ENCODE measurements around the gene VPS33B.
"Not testable (repeated sequence)": the region's sequence is repeated elsewhere in the genome, so short reads cannot be mapped to it uniquely, and the experiment has no call there.

Gene VPS33B

DNA sequence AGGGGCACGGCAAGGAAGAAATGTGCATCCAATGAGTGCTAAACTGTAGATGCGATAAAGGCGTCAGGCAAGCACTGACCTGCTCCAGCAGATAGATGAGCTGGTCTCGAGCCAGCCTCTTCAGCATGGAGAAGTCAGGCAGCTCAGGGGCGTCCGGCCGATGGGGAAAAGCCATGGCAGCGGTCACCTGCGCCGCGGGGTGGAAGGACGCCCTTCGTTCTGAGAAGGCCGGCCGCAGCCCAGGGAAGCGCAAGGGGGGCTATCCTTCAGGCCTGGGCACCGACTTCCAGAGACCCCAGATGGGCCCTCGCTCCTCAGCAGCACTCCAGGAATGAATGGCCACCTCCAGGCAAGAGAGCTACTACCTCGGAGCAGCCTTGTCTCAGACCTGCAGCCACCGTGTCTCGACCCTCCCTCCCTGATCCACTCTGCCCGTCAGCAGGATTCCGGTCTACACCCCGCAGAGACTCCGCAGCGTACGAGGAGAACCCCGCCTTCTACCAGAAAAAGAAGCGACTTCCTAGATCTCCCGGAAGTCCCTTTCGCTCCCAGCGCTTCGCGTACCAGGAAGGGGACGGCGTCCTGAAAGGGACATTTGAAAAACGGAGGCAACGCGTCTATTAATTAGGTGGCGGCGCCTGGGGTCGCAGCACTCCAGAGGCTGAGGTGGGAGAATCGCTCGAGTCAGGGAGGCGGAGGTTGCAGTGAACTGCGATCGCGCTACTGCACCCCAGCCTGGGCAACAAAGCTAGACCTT, at the start of gene VPS33B:
VPS33B (minus strand) TSS at position 520 of the 757 bp plus-strand sequence; CDS start at position 175, 345 bp downstream.
- peak; percentile 90 for DNase-seq

GRCh38 chr15:91072161-91072560, 49.8 kb upstream of the VPS33B start:
- DNase-seq: no peak

GRCh38 chr15:91070872-91071271, 48.5 kb upstream of the VPS33B start:
- DNase-seq: no peak

- DNase-seq: no peak
Observed at GRCh38 chr15:91068966-91069365, 46.6 kb upstream of the VPS33B start.

DNA sequence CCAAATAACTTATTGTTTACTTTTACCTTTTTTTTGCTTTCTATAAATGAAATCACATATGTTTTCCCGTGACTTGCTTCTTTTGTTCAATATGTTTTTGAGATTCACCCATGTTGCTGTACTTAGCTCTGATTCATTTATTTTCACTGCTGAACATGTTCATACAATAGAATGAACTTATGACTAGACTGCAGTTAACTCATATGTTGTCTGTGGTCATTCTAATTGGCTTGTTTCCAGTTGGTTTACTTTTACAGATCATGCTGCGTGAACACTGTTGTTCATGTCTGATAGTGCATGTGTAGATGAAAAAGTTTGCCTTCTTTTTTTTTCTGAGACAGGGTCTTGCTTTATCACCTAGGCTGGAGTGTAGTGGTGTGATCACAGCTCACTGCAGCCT, 46.0 kb upstream of the VPS33B start:
- no peak for DNase-seq

GRCh38 chr15:91067036-91067435, 44.6 kb upstream of the VPS33B start:
- DNase-seq: no peak

DNA sequence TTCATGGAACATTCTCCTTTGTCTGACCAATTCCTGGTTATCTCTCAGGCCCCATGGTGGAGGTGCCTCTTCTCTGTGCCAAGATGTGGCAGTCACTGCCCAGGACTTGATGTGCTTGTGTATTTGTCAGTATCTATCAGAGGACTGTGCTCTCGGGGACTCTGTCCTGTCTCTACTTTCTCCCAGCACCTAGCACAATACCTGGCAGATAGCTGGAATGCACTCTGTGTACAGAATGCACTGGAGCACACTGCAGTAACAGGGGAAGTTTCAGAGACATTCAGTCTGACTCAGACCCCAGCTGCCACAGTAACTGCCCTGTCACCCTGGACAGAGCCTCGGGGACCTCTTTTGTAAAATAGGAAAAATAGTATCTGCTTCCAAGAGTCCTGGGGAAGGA, 43.1 kb upstream of the VPS33B start:
- DNase-seq: no peak

DNA sequence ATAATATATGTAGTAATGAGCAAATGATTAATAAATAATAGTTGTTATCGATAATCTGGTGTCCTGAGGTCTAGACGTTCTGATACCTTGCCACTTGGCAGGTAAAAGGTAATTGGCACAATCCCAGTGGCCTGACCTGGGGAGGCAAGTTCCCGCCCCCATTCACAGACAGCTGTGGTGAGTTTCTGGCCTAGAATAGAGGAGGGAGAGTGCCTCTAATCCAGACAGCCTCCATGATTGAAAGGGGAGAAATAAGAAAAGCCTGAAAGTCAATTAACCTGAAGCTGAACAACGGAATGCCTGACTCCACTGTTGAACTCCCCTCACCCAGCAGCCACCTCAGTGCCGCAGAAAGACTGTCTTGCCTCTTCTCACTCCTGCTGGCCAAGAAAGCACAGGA, 39.6 kb upstream of the VPS33B start:
- no peak for DNase-seq

GRCh38 chr15:91061230-91061629, 38.8 kb upstream of the VPS33B start:
- no peak for DNase-seq

DNA sequence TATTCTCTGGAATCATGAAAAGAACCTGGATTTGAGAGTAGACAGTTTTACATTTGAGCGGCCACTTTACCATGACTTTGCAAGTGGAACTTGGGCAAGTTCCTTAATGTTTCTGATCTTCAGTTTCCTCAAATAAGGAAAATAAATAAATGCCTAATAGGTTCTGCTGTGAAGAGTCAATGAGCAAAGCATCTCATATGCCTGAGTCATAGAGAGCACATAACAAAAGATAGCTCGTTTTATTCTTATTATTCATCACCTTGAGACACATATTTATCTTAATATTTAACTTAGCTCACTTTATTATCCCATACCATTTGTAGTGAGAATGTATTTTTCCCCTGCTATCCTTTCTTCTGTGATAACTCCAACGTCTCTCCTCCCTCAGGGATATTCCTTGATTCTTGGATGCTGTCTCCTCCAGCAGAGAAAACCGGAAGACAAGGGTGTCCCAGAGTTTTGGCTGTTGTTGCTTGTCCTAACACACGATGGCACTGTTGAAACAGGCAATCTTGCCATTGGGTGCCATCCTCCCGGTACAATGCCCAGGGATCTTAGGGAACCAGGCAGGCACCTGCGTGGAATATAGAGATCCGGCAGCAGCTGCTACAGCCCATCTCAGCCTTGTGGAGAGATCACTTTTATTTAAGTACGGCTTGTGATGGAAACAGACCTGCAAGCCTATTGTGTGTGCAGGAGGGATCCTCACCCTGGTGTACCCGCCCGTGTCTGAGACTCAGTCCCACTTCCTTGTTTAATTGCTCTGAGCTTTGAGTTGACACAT, 33.3 kb upstream of the VPS33B start:
- peak; percentile 83 for DNase-seq

GRCh38 chr15:91054816-91055215, 32.4 kb upstream of the VPS33B start:
- no peak for DNase-seq

- DNase-seq: no peak
Observed at GRCh38 chr15:91051248-91051647, 28.9 kb upstream of the VPS33B start.

- DNase-seq: no peak
Observed at GRCh38 chr15:91050128-91050455, 27.7 kb upstream of the VPS33B start.

DNA sequence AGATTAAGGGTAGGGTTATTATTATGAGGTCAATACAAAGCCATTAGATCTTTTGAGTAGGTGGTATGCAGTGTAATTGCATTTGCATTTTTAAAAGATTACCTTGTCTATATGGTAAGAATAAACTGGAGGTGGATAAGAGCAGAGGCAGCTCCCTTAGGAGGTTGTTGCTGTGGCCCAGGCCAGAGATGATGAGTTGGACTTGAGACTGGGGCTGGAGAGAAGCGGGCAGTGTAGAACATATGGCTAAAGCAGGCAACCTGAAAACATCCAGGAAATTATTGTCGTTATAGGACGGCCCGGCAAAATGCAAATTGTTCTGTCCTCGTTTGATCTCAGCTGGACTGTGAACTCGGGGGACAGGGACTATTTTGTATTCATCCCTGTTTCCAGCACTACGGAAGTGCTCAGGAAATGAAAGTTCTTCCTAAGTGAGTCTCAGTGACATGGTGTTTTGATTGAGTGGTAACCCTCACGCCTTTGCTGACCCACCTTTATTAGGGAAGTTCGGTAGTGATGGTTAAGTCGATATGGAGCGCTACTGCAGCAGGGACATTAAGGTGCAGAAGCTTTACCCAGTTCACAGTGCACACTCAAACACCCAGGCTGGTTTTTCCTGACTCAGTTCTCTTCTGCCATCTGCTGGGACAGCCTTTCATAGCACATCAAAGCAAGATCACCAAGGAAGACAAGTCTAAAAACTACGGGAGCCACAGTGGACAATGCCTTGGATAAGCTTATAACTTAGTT, 27.2 kb upstream of the VPS33B start:
- peak; percentile 59 for DNase-seq

- no peak for DNase-seq
Observed at GRCh38 chr15:91047545-91048199, 25.3 kb upstream of the VPS33B start.

DNA sequence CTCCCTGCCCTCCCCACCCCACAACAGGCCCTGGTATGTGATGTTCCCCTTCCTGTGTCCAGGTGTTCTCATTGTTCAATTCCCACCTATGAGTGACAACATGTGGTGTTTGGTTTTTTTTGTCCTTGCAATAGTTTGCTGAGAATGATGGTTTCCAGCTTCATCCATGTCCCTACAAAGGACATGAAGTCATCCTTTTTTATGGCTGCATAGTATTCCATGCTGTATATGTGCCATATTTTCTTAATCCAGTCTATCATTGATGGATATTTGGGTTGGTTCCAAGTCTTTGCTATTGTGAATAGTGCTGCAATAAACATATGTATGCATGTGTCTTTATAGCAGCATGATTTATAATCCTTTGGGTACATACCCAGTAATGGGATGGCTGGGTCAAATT, 23.7 kb upstream of the VPS33B start:
- not testable (repeated sequence) for DNase-seq

DNA sequence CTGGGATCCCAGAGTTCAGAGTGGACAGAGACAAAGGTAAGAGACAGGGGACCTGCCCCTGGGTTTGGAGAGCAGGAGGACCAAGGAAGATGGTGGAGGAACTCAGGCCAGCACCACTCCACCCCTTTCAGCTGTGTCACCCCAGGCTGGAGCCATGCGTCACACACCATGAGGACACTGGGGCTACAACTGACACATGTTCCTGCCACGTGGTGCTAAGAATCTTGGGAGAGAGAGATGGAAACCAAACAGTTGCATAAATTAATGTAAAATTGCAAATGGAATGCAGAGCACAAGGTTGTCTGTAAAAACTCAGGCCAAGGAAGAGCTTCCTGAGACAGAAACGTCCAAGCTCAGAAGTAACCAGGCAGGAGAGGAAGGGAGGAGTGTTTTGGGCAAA, 22.7 kb upstream of the VPS33B start:
- DNase-seq: no peak

- DNase-seq: no peak
Observed at GRCh38 chr15:91043202-91043874, 20.9 kb upstream of the VPS33B start.

- DNase-seq: no peak
Observed at GRCh38 chr15:91040856-91041255, 18.5 kb upstream of the VPS33B start.

GRCh38 chr15:91039996-91040395, 17.6 kb upstream of the VPS33B start:
- DNase-seq: no peak

DNA sequence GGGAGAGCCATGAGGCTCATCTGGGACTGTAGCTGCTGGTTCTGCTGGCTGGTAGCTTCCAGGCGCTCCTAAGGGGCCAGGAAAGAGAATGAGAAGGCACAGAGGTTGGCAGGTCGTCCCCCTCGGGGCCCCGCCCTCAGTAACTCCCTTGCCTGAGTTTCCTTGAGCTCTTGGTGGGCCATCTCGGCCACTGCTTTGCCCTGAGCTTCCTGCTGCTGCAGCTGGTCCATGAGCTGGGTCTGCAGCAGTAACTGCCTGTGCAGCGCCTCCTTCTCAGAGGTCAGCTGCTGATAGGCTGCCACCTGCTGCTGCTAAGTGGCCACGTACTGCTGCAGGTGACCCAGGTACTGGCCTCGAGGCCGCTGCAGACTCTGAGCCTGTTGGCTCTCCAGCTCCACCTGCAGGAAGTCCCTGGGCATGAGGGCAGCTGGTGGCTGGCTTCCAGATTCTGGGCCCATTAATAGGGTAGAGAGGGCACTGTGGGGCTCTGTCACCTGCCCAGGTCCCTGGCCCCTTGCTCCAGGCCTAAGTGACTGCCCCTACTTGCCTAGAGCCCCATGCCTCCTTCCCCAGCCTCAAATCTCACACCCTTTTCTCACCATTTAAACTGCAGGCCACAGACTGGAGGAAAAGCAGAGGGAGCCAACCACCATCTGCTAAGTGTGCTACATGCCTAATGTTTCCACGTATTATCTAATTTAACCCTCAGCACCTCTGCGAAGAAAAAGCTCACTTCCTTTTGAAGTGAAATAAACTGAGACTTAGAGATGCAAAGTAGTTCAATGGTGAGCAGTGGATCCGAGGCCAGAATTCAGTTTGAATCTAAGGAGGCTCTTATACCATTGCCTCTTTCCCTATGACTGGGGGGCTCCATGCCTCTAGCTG, 10.8 kb upstream of the VPS33B start:
- peak; percentile 88 for DNase-seq

GRCh38 chr15:91031796-91032195, 9.4 kb upstream of the VPS33B start:
- no peak for DNase-seq

Measured in NCI-H146 (cell line).